A549 (cell line): ENCODE data around the gene PLEKHA1.

Experiments
- HOXA7 ChIP-seq: fragments of 250-450 bp; sonication (Bioruptor Pico); IDR thresholded peaks from 2 replicates; pipeline ENCODE4 v1.5.0; 2020; ENCODE audit warnings: mild to moderate bottlenecking, moderate library complexity
- HOXB13 ChIP-seq: fragments of 250-450 bp; sonication (Bioruptor Pico); IDR thresholded peaks from 2 replicates; pipeline ENCODE4 v1.5.0; 2020; ENCODE audit warnings: low read depth, mild to moderate bottlenecking, moderate library complexity
- KDM1A ChIP-seq: fragments of 200-600 bp; sonication (generic); IDR thresholded peaks from 2 replicates; pipeline ENCODE4 v1.6.1; 2016; ENCODE audit warnings: low read depth, mild to moderate bottlenecking
- MYC ChIP-seq: IDR thresholded peaks from 2 replicates; pipeline ENCODE4 v1.6.1; 2012; ENCODE audit warnings: mild to moderate bottlenecking, inconsistent platforms, low read length, improper control_type of control experiment, borderline replicate concordance
- POLR2A ChIP-seq: IDR thresholded peaks from 2 replicates; pipeline ENCODE4 v1.6.1; 2012; ENCODE audit warnings: mild to moderate bottlenecking, low read length
- POLR2AphosphoS2 ChIP-seq: conservative IDR thresholded peaks from 2 replicates; pipeline ENCODE4 v1.6.1; 2012; ENCODE audit warnings: low read length, improper control_type of control experiment, inconsistent platforms
- TF ChIP-seq, protein P1 (sequence below): fragments of >200 bp; sonication (Bioruptor Twin); formaldehyde crosslinking; IDR thresholded peaks from 3 replicates; pipeline ENCODE4 v1.5.1; 2016
- TF ChIP-seq, protein P2 (sequence below): IDR thresholded peaks from 2 replicates; pipeline ENCODE4 v1.6.1; 2012

- TF ChIP-seq, protein P1, sequence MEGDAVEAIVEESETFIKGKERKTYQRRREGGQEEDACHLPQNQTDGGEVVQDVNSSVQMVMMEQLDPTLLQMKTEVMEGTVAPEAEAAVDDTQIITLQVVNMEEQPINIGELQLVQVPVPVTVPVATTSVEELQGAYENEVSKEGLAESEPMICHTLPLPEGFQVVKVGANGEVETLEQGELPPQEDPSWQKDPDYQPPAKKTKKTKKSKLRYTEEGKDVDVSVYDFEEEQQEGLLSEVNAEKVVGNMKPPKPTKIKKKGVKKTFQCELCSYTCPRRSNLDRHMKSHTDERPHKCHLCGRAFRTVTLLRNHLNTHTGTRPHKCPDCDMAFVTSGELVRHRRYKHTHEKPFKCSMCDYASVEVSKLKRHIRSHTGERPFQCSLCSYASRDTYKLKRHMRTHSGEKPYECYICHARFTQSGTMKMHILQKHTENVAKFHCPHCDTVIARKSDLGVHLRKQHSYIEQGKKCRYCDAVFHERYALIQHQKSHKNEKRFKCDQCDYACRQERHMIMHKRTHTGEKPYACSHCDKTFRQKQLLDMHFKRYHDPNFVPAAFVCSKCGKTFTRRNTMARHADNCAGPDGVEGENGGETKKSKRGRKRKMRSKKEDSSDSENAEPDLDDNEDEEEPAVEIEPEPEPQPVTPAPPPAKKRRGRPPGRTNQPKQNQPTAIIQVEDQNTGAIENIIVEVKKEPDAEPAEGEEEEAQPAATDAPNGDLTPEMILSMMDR: no peak
- no peak for TF ChIP-seq MYC
- TF ChIP-seq HOXB13 (CRISPR knock-in tag): no peak
- TF ChIP-seq KDM1A: no peak
- no peak for TF ChIP-seq POLR2AphosphoS2
- TF ChIP-seq, protein P2, sequence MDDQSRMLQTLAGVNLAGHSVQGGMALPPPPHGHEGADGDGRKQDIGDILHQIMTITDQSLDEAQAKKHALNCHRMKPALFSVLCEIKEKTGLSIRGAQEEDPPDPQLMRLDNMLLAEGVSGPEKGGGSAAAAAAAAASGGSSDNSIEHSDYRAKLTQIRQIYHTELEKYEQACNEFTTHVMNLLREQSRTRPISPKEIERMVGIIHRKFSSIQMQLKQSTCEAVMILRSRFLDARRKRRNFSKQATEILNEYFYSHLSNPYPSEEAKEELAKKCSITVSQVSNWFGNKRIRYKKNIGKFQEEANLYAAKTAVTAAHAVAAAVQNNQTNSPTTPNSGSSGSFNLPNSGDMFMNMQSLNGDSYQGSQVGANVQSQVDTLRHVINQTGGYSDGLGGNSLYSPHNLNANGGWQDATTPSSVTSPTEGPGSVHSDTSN: no peak
- no peak for TF ChIP-seq POLR2A
- no peak for TF ChIP-seq HOXA7 (CRISPR knock-in tag)
These were observed 76.0 kb downstream of the PLEKHA1 start for GRCh38 chr10:122450353-122450990.
